Heart left ventricle (tissue), 13 donors: ENCODE data around the gene NUP160.

Experiments
- CTCF ChIP-seq, 12 donors: fragments of 200-600 bp; sonication (generic) in 4 of 12; IDR thresholded peaks; one replicate each; pipeline versions ENCODE4 v1.5.0 to v1.8.0; 2018 to 2022; ENCODE audit warnings: antibody characterized with exemption in 12 of 12, mild to moderate bottlenecking in 5 of 12
- POLR2A ChIP-seq, 2 donors: fragments of 450-650 bp; IDR thresholded peaks; one replicate each; pipeline ENCODE4 v1.6.1; 2017; ENCODE audit warnings: antibody characterized with exemption in 2 of 2, mild to moderate bottlenecking in 2 of 2, moderate library complexity in 2 of 2
- donor health status: ischemic (EF 13 %, LVEDD 7.1; RV severe dilation, severe dysfunction).
- donor health status: DM: no; HTN: yes; CAD: no.
- donor health status: DM: no; HTN: no; CAD: no.
- donor health status: ischemic (EF 25% LVEDD 6.9; RV normal size, moderate dysfunction).
- donor health status: ischemic (EF 25% LVEDD 5.7; RV mildly dilated, moderate dysfunction).
- donor health status: ischemic (EF 35%, LVEDD 5.7; RV mildly dilated, moderate dysfunction).
- donor health status: nonischemic (EF 11% LVEDD 7.7; RV severe dilation, severe dysfunction).
- donor health status: DM: yes; HTN: yes; CAD: no.
- donor health status: PGD.
- donor health status: ischemic (EF 29% LVEDD 5.4; RV normal size, mild dysfunction).
- donor health status: nonischemic (EF 23%, LVEDD 6.1; RV moderate dilation, normal function).

- TF ChIP-seq CTCF (IDR thresholded peaks at IDR 0.05): no peak
- TF ChIP-seq POLR2A (IDR thresholded peaks at IDR 0.05): no peak
Observed at GRCh38 chr11:47848700-47849155, 578 bp upstream of the NUP160 start.
